Upper lobe of left lung (tissue), 6 donors: Measurements from ENCODE around the gene SIK2. TPM values are rescaled to one million over a fixed set of nuclear protein-coding genes. Genes with fewer than 3 reads are reported as not detected.
A peak's percentile ranks its signal among the peaks of the same experiment; 100 is the strongest.

Experiments used
- ATAC-seq, 2 donors: fragments of 200-7000 bp; cut with Tn5 transposase; one replicate each; pipeline ENCODE4 v1.9.1; 2022; ENCODE audit warnings: mild to moderate bottlenecking in 2 of 2, moderate library complexity in 2 of 2; ENCODE audit not compliant: low FRiP score in 2 of 2
- DNase-seq, 2 donors: peaks; one replicate each; pipeline ENCODE4 v3.0.0-alpha.2; 2019 to 2020
- H3K27ac ChIP-seq, 4 donors: fragments of 200-600 bp; sonication (generic); one replicate each; pipeline ENCODE4 v1.5.1; 2016 to 2019
- H3K27me3 ChIP-seq, 4 donors: fragments of 200-600 bp; sonication (generic); one replicate each; pipeline ENCODE4 v1.5.1; 2017 to 2019
- H3K36me3 ChIP-seq, 4 donors: fragments of 200-600 bp; sonication (generic); one replicate each; pipeline ENCODE4 v1.5.1; 2016 to 2019
- H3K4me1 ChIP-seq, 4 donors: fragments of 200-600 bp; sonication (generic); one replicate each; pipeline ENCODE4 v1.5.1; 2018 to 2019
- H3K4me3 ChIP-seq, 4 donors: fragments of 200-600 bp; sonication (generic); one replicate each; pipeline ENCODE4 v1.5.1; 2017 to 2019; ENCODE audit warnings: mild to moderate bottlenecking in 2 of 4, moderate library complexity in 1 of 4
- H3K9me3 ChIP-seq, 4 donors: fragments of 200-600 bp; sonication (generic); one replicate each; pipeline ENCODE4 v1.5.1; 2018 to 2019
- CTCF ChIP-seq, 6 experiments: fragments of 450-650 bp in 4 of 6; fragments of 200-600 bp in 2 of 6; sonication (generic) in 2 of 6; IDR thresholded peaks; one replicate each; pipeline ENCODE4 v1.5.1; 2016 to 2019; ENCODE audit warnings: antibody characterized with exemption in 6 of 6
- EP300 ChIP-seq, 4 donors: sonication (generic); formaldehyde crosslinking; IDR thresholded peaks; one replicate each; pipeline ENCODE4 v1.5.1; 2017; ENCODE audit warnings: antibody characterized with exemption in 4 of 4, control low read depth in 2 of 4
- POLR2A ChIP-seq, 4 donors: fragments of 450-650 bp; IDR thresholded peaks; one replicate each; pipeline ENCODE4 v1.5.1; 2016 to 2017; ENCODE audit warnings: antibody characterized with exemption in 4 of 4, mild to moderate bottlenecking in 2 of 4
- POLR2AphosphoS5 ChIP-seq, 2 donors: sonication (generic); formaldehyde crosslinking; IDR thresholded peaks; one replicate each; pipeline ENCODE4 v1.5.1; 2017; ENCODE audit warnings: antibody characterized with exemption in 2 of 2
- WGBS, 2 donors: methylation state at CpG; one replicate each; pipeline ENCODE4 v1.1.5; 2017 to 2018; 5-methylcytosine and 5-hydroxymethylcytosine counted together
- total RNA-seq, 6 donors: library from RNA; depleted of rRNA in 4 of 6; stranded (reverse); fragments of >200 nt in 4 of 6; gene quantifications; one replicate each; pipeline versions ENCODE4 v1.1.0 to v1.2.1, GENCODE V29; 2016 to 2021
- donor health status: DM: no; HTN: no; CAD: no; lungs with moderate emphysema.
- donor health status: DM: no; HTN: yes; CAD: no; lungs with severe emphysema.

SIK2 gene
- total RNA-seq, 6 donors from 2014 or later = 23.0 to 35.9 (median 27.6) TPM

GRCh38 chr11:111659201-111660115, 57.2 kb downstream of the SIK2 start:
- Histone ChIP-seq H3K36me3 (peaks cover 0 to 3% (median 0%) of the 10 kb centered on the region in 4 donors), H3K27ac (no peak overlapping the region)
- DNase-seq = no peak

GRCh38 chr11:111660822-111661221, 58.6 kb downstream of the SIK2 start:
- ATAC-seq (no peak), DNase-seq (no peak)
- Histone ChIP-seq H3K9me3 (no peaks in the 10 kb centered on the region), H3K36me3 (peaks cover 0 to 3% (median 0%) of the 10 kb centered on the region in 4 donors), H3K4me3 (no peak overlapping the region), H3K27me3 (no peaks in the 10 kb centered on the region), H3K27ac (no peak overlapping the region), H3K4me1 (peaks cover 10 to 20% (median 14%) of the 10 kb centered on the region in 4 donors)
- 81 to 82% methylated on average over 2 of the region's 2 CpGs for WGBS, 2 donors
- no peak for TF ChIP-seq POLR2AphosphoS5 (IDR thresholded peaks at IDR 0.05)
- TF ChIP-seq POLR2A (IDR thresholded peaks at IDR 0.05) = no peak
- no peak for TF ChIP-seq CTCF (IDR thresholded peaks at IDR 0.05)
- TF ChIP-seq EP300 (IDR thresholded peaks at IDR 0.05) = no peak

More at GRCh38 chr11:111659201-111660115, 57.2 kb downstream of the SIK2 start:
- H3K4me3 ChIP-seq = no peak overlapping the region
- 75 to 77% methylated on average over 10 of the region's 10 CpGs for WGBS, 2 donors
- H3K9me3 ChIP-seq = no peaks in the 10 kb centered on the region
- no peak for ATAC-seq
- no peak for TF ChIP-seq EP300 (IDR thresholded peaks at IDR 0.05)
- TF ChIP-seq CTCF (IDR thresholded peaks at IDR 0.05) = no peak
- TF ChIP-seq POLR2A (IDR thresholded peaks at IDR 0.05) = no peak
- TF ChIP-seq POLR2AphosphoS5 (IDR thresholded peaks at IDR 0.05) = no peak
- peaks cover 10 to 23% (median 16%) of the 10 kb centered on the region in 4 donors for H3K4me1 ChIP-seq
- H3K27me3 ChIP-seq = no peaks in the 10 kb centered on the region

GRCh38 chr11:111663820-111664219, 61.6 kb downstream of the SIK2 start:
- no peaks in the 10 kb centered on the region for H3K9me3 ChIP-seq
- peaks cover 10 to 20% (median 14%) of the 10 kb centered on the region in 4 donors for H3K4me1 ChIP-seq
- peak in 1 of 2 donors; percentile 67 for DNase-seq
- no peaks in the 10 kb centered on the region for H3K27me3 ChIP-seq
- peaks cover 0 to 3% (median 0%) of the 10 kb centered on the region in 4 donors for H3K36me3 ChIP-seq
- H3K4me3 ChIP-seq = no peak overlapping the region
- TF ChIP-seq POLR2A (IDR thresholded peaks at IDR 0.05) = no peak
- no peak for TF ChIP-seq EP300 (IDR thresholded peaks at IDR 0.05)
- no peak for TF ChIP-seq POLR2AphosphoS5 (IDR thresholded peaks at IDR 0.05)
- no peak for TF ChIP-seq CTCF (IDR thresholded peaks at IDR 0.05)
- peak; percentile 67 to 76 for ATAC-seq
- no peak overlapping the region for H3K27ac ChIP-seq

- no peak for TF ChIP-seq CTCF (IDR thresholded peaks at IDR 0.05)
- TF ChIP-seq POLR2A (IDR thresholded peaks at IDR 0.05) = no peak
- TF ChIP-seq EP300 (IDR thresholded peaks at IDR 0.05) = no peak
- TF ChIP-seq POLR2AphosphoS5 (IDR thresholded peaks at IDR 0.05) = no peak
- ATAC-seq (no peak), DNase-seq (no peak)
- H3K4me1 ChIP-seq = peaks cover 10 to 16% (median 12%) of the 10 kb centered on the region in 4 donors
- H3K27ac ChIP-seq = no peak overlapping the region
- H3K4me3 ChIP-seq = no peak overlapping the region
- H3K9me3 ChIP-seq = no peaks in the 10 kb centered on the region
- H3K36me3 ChIP-seq = peaks cover 0 to 6% (median 0%) of the 10 kb centered on the region in 4 donors
- 50 to 61% methylated on average over 3 of the region's 3 CpGs for WGBS, 2 donors
- H3K27me3 ChIP-seq = no peaks in the 10 kb centered on the region
These were observed 63.5 kb downstream of the SIK2 start for GRCh38 chr11:111665777-111666176.
